HG03196 (cell line): ENCODE data around the gene FHAD1.
A peak's percentile ranks its signal among the peaks of the same experiment; 100 is the strongest.

Experiments used
- ATAC-seq: cut with Tn5 transposase; IDR thresholded peaks from one replicate; pipeline ENCODE4 v1.9.1; 2021; ENCODE audit not compliant: unreplicated experiment

FHAD1 gene

DNA sequence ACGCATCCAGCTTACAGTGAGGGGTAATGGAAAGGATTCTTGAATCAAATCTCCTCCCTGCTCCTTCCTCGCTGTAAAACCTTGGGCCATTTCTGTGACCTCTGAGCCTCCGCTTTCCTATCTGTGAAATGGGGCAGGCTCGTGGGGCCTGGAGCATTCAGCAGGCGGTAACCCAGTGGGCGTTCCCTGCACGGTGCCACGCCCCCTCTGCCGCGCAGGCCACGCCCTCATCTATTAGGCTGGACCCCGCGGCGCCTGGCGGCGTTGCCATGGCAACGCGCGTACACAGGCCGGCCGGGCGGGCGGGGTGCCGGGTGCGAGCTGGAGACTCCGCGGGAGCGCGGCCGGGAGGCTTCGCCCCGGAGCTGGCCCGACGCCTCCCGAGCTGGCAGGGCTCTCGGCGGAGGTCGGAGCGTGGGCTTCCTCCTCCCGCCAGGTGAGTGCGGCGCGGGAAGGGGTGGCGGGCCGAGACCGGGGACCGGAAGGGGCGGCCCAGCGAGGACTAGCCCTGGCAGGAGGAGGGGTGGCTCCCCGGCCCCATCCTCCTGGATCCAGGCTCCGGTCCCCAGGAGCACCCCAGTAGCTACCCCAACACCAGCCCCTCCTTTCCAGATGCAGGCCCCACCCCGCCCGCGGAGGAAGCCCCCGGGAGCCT lies at the start of gene FHAD1:
Gene FHAD1 (plus strand): TSS at position 264 of the 655 bp plus-strand sequence. CDS start 4,562 bp downstream, outside the sequence.
- peak; percentile 51 for ATAC-seq

DNA sequence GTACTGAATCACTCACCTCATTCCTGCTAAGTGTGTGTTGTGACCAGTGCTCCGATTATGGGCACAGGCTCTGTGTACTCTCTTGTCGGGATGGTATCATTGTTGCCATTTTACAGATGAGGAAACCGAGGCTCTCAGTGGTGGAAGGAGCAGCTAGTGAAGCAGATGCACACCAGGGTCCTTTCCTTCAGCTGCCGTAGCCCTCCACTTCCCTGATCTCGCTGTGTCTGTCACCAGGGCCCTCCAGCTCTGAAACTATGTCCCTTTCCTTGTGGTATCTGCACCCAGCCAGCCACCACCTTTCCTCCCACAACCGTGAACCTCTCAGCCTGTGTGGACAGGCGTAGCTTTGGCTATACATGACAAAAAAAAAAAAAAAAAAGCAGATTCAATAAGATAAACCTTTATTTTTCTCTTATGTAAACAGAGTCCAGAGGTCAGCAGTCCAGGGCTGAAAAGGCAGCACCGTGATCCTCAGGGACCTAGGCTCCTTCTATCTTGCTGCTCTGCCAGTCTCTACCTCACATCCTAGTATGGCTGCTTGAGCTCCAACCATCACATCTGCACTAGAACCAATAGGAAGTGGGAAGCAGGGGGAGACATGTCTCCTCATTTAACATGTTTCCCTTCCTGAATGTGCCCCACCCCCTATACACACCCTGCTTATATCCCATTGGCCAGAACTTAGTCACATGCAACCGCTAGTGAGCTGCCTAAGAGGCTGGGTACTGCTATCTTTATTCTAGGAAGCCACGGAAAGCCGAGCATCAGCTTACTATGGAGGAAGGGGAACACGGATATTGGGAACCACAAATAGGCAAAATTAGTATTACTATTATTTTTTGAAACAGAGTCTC lies 49.2 kb upstream of the FHAD1 start:
- no peak for ATAC-seq

DNA sequence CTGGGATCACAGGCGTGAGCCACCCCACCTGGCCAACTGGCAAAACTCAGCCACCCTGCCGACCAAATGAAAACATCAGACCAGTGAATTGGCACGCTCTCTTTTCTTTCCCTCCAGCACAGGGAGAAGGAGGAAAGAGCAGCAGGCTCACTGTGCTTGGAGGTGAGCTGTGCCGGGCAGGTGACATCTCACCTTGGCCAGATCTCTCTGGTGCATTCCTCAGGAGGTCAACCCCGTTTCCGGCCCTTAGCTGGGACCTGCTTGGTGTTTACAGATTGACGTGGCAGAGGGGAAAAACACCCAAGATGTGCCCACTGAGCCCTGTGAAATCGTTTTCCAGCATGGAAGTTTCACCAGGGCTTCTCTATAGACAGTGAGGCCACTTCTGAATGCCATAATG lies 48.3 kb upstream of the FHAD1 start:
- no peak for ATAC-seq

DNA sequence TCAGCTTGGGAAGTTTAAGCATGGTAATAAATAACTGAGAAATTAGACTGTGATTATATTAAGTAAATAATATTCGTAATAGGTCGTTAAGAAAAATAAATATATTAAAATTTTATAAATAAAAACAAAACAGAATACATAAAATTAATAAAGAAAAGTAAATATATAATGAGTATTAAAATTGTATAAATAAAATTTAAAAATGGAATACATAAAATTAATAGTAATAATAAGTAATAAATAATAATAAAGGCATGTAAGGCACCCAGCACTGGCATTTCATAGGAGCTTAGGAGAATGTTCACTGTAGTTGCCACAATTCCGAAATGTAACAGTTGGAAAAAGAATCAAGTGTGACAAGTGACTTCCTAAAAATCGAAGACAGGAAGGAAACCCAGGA lies 45.8 kb upstream of the FHAD1 start:
- no peak for ATAC-seq

DNA sequence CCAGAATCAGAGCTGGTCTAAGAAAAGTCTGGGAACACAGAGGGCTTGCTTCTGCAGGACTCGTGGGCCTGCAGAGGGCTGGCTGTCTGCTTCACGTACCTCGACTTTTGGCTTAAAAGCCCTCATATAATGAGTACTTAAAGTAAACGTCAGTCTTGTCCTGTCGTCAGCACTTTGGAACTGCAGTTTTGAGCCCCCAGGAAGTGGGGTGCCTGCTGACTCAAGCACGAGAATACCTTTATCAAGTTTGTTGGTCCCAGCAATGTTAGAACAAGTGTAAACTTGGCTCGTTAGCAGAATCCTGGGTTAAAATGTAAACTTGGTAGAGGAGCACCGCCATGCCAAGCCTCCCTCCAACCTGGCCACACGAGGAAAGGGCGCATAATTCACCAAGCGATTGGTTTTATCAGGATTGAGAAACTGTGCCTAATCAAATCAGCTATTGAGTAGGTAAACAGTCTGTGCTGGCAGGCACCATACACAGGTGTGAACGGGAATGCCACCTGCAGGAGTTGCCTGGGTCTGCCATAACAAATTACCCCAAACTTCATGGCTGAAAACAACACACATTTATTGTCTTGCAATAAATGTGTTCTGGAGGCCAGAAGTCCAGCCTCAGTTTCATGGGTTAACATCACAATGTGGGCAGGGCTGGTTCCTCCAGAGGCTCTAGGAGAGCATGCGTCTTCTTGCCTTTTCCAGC lies 45.0 kb upstream of the FHAD1 start:
- no peak for ATAC-seq

DNA sequence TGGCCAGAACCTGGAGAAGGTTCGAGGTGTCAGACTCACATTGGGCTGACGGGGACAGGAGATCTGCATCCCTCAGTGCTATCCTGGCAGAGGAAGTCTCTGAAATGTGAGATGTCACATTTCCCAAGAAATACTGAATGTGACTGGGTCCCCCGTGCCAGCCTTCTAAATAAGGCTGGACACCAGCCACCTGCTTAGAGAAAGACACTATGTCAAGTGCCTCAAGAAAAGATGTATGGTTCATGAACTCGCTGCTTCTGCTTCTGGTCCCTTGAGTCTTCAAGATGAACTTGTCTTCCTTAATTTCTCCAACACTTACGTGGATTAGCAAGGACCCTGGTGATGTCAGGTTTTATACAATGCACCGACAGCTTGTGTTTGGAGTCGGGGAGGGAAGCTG lies 42.1 kb upstream of the FHAD1 start:
- no peak for ATAC-seq

DNA sequence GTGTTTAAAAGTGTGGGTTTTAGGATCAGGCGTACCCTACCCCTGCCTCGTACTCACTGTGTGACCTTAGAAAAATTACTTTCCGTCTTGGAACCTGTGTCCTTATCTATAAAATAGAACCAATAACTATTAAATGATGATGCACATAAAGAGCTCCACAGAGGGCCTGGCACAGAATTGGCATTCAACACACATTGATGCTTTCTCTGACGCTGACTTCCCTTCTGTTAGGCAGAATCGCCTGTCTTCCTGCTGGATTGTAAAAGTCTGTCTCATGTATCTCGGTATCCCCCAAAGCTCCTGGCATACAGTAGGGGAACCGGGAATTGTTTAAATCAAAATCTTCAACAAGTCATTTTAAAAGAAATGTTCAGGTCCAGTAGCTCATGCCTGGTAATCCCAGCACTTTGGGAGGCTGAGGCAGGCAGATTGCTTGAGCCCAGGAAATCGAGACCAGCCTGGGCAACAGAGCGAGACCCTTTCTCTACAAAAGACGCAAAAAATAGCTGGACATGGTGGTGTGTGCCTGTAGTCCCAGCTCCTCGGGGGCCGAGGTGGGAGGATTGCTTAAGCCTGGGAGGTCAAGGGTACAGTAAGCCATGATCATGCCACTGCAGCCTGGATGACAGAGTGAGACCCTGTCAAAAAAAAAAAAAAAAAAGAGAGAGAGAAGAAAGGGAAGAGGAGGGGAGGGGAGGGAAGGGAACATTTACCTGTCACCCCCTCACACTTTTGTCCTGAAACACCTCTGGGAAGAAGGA lies 41.3 kb upstream of the FHAD1 start:
- no peak for ATAC-seq

DNA sequence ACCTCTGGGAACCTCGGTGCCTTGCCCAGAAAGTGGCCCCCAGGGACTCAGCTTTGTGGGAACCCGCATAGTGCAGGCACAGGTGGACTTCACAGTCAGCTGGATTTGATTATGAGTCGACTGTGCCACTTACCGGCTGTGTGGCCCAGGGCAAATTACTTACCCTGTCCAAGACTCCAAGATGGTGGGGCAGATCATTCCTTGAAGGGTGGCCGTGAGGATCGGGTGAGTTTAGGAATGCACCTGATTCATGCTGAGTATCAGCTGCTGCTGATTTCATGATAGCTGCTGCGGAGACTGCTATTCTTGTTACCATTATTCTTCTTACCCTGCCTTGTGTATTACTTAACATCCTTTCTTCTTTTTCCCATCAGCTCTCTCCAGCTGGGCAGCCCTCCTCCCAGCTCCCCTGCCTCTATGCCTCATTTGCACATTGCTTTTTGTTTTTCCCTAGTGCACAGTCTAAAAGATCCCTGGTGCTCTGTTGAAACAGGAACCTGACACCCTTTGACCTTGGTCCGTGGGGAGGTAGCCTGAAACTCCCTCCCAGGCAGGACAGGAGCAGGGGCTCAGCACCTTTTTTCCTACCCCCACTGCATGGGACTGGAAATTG lies 40.5 kb upstream of the FHAD1 start:
- ATAC-seq = no peak

DNA sequence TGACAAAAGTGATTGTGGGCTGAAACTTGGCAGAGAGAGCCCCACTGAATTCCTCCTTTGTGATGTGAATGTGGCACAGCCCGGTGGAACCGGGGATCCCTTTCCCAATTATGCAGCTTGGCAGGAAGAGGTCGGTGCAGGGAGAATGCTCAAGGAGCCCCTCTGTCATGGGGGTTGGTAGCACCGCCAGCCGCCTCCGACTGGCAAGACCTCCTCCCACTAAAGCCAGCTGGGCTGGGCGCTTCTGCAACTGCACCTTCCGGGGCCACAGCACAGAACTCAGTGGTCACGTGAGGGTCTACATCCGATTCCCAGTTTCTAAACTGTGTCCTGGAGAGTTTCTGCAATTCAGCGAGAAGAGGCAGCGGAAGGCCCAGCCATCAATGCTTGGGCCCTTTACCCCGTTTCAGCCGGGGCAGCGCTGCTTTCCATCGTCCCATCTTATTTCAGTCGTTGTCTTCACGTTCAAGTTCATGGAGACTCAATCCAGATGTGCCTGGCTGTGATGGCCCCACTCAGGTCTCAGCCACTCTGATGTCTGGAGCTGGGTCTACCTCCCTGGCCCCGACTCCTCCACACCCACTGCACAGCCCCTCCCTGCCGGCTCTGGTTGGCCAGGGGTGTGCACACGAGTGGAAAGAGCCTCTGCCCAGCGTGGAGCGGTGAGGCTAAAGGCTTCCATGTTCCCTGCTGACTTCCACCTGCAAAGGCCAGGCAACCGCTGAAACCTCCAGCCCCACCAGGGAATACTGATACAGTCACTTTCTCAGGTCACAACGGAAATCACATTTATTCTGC lies 39.8 kb upstream of the FHAD1 start:
- ATAC-seq = no peak

DNA sequence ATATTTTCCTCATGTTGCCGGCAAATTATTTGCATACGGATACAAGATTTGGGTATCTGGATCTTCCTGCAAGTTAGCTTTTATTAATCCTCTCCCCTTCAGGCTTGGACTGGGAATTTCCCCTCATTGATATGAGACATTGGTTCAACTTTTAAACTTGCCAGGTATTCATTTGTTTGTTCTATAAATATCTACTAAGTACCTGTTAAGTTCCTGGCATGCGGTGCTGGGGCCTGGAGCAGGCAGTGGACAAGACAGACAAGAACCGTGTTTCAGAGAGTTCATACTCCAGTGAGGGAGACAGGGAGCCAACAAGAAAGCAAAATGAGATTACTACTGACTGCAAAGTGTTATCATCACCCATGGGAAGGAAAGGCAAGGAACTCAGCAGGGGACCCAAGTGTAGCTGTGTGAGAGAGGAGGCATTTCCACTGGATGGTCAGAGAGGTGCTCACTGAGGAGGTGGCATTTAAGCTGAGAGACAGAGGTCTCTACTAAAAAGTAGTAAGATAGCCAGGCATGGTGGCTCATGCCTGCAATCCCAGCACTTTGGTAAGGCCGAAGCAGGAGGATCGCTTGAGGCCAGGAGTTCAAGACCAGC lies 39.1 kb upstream of the FHAD1 start:
- ATAC-seq = no peak

DNA sequence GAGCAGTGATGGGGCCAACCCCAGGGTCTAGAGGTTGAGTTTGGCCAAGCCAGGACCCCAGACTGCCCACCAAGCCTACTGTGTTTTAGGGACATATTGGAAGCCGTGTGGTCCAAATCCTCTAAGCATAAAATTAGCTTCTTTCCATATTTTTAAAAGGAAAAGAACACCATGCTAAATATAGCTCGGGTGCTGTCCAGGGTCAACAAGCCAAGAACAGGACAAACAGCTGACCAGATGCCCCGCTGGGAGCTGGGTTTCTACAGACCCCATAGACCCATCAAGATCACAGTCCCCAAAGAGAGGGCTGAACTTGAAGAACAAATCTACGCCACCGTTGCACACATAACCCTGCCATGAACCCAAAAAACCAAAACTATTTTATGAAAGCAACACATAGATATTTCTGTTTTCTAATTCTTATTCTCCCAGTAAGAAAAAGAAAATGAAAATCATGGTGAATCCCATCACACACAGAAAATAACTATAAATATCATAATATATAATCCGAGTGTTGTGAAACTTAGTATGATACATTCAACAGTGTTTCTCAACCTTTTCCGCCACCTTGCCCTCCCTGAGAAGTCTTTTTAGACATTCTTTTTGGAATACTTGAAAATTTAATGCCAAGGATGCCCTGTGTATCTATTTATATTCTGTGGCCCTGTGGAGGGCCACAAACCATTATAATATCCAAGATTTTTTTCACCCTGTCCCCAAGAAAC lies 36.2 kb upstream of the FHAD1 start:
- no peak for ATAC-seq

DNA sequence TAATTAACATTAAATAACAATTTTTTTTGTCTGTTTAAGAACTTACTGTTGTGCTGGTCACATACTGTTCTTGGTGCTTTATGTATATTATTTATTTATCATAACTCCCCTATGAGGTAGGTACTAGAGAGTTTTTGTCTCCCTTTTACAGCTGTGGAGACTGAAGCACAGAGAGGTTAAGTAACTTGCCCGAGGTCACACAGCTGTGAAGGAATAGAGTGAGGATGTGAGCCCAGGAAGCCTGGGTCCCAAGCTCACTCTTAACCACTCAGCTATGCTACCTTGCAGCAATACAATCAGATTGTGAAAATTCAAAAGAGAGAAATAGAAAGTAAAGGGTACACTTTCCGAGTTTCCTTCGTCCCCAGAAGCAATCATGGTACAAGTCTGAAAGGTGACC lies 35.6 kb upstream of the FHAD1 start:
- no peak for ATAC-seq

DNA sequence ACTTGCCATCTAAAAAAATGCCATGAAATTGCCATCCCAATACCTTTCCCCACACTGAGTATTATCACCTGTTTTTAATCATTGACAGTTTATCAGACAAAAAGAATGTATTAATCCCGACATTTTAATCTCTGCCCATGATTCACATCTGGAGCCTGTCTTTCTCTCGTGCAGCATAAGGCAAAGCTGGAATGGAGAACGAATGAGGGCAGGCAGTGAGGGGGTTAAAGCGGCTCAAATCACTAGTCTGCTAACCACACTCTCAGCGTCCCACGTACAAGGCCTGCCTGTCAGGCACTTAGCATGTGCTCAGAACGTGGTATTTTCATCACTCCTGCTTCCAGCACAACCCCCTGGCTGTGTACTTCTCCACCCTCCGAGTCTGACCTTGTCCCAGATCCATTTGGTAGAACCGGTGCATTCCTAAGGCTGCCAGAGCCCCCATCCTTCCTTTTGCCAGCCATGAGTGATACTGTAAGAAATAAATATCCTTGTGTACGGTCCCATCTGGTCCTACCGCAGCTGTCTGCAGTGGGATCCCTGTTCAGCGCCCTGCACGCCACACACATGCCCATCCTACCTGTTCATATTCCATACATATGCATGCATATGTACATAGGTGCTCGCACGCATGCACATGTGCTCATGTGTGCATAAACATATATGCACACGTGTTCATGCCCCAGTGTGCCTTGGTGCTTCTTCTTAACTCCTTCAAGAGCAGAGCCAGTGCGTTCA lies 34.6 kb upstream of the FHAD1 start:
- no peak for ATAC-seq

DNA sequence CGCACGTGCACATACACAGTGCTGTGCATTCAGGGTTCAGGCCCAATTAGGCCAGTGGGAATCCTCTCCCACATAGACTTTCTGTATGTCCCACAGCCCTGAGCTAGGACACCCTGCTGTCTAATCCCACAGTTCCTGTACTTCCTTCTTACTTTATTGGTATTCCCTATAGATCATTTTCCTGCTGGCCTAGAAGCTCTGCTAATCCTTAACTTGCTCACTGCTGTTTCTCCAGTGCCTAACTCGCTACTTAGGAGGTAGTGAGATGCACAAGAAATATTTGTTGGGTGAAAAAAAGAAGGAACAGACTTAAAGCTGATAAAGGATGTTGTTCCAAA lies 34.1 kb upstream of the FHAD1 start:
- no peak for ATAC-seq

DNA sequence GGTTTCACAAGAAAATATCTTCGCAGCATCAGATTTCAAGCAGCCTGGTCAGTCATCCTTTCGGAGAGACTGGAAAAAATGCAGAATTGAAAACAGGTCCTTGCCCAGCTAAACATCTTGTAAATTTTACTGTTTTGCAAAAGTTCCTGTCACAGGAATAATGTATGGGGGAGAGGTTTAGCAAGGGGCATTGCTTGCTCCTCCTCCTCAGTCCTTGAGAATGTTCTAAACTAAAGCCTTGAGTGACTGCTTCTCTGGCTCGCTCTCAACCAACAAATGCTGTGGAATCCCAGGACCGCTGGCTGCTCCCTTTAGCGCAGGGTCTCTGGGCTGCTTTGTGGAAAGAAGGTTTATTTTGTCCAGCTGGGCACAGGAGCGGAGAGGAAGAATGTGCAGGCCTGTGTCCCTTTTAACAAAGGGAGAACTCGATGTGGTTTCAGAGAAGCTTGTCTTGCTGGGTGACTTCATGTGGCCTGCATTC lies 33.6 kb upstream of the FHAD1 start:
- ATAC-seq = no peak

DNA sequence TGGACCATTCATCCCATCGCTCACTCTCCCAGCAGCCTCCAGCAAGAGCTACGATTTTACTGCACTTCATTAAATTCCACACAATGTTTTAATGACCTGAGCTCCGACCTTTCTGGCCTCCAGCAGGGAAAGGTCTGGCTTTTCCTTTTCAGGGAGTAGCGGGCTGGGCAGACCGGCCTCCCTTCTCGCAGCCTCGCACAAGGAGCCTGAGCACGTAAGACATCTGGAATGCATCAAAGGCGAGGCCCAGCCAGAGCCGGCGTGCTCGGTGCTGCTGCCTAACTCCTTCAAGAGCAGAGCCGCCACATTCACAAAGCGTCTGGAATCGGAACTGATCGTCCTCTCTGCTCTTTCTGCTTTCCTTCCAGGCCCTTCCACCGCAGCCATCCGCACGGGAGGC lies 32.5 kb upstream of the FHAD1 start:
- no peak for ATAC-seq

DNA sequence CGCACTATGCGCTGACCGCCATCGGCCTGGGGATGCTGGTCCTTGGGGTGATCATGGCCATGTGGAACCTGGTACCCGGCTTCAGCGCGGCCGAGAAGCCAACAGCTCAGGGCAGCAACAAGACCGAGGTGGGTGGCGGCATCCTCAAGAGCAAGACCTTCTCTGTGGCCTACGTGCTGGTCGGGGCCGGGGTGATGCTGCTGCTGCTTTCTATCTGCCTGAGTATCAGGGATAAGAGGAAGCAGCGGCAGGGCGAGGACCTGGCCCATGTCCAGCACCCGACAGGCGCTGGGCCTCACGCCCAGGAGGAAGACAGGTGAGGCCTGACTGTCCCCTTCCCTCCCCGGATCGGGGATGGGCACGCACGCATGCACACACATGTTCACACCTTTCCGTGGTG lies 31.9 kb upstream of the FHAD1 start:
- ATAC-seq = no peak

DNA sequence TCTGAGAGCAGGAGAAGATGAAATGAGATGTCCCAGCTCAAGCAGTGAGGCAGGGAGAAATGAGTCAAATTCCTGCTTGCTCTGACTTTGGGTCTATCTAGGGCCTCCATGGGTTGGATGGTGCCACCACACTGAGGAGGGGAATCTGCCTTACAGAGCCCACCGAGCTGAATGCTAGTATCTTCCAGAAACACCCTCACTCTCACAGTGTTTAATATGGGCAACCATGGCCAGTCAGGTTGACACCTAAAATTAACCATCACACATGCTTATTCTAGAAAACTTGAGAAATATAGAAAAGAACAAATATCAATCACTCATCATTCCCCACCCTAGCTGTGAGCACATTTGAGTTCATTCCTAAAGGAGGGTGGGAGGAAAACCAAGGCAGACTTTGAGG lies 29.4 kb upstream of the FHAD1 start:
- ATAC-seq = no peak
